ENCODE data around the gene LCN10. TPM values are rescaled to one million over a fixed set of nuclear protein-coding genes. Genes with fewer than 3 reads are reported as not detected.

LCN10 gene
- total RNA-seq, 1 experiment from 2014 or later: 1.5 TPM

GRCh38 chr9:136762915-136763648 is 20.3 kb upstream of the LCN10 start:
- no peak overlapping the region for H2AFZ ChIP-seq (ENCODE audit: low read length)
- H4K8ac ChIP-seq (replicated peaks; ENCODE audit: insufficient read length, low read depth, low read length): no peak overlapping the region
- no peak overlapping the region for H2BK15ac ChIP-seq (ENCODE audit: low read depth, low read length)
- DNase-seq: peak; percentile 96
- no peak overlapping the region for H3K18ac ChIP-seq (ENCODE audit: insufficient read length, low read depth, low read length)
- H3K79me2 ChIP-seq (ENCODE audit: insufficient read depth, low read length): no peaks in the 10 kb centered on the region
- no peaks in the 10 kb centered on the region for H4K20me1 ChIP-seq (ENCODE audit: control insufficient read depth, insufficient read depth, insufficient read length)
- no peak overlapping the region for H4K5ac ChIP-seq (ENCODE audit: insufficient read length, low read depth, low read length)
- H3K27ac Mint-ChIP-seq: no peak overlapping the region
- no peak overlapping the region for H3K23ac ChIP-seq (ENCODE audit: insufficient read length, low read depth, low read length)
- H3K14ac ChIP-seq (ENCODE audit: insufficient read depth, low read length): no peak overlapping the region
- no peak overlapping the region for H3K27ac ChIP-seq (ENCODE audit: insufficient read length, low read depth, low read length)
- H3K56ac ChIP-seq (ENCODE audit: insufficient read length, low read depth, low read length): no peak overlapping the region
- H2BK12ac ChIP-seq (ENCODE audit: insufficient read length, low read depth, low read length): no peak overlapping the region
- H2BK20ac ChIP-seq (ENCODE audit: low read depth, low read length, poor library complexity, severe bottlenecking): no peak overlapping the region
- H2BK120ac ChIP-seq (ENCODE audit: low read depth, low read length, poor library complexity, severe bottlenecking): no peak overlapping the region
- H3K9me3 ChIP-seq (ENCODE audit: control insufficient read depth, low read depth, low read length): no peaks in the 10 kb centered on the region
- no peak overlapping the region for H3T11ph ChIP-seq (ENCODE audit: low read length)
- H3K23me2 ChIP-seq (ENCODE audit: insufficient read length, low read depth, low read length, poor library complexity, severe bottlenecking): no peaks in the 10 kb centered on the region
- peaks cover 15 to 28% of the 10 kb centered on the region in 2 experiments for H3K4me1 Mint-ChIP-seq
- H3K27me3 Mint-ChIP-seq (ENCODE audit: low read depth): peaks cover 15% of the 10 kb centered on the region
- WGBS (ENCODE audit: extremely low coverage, insufficient read length, low lambda C conversion rate): no CpG with 5 or more reads among the region's 37 CpGs
- no peak for TF ChIP-seq CTCF (conservative IDR thresholded peaks at IDR 0.05)
- peak overlapping the region in 1 of 2 experiments; percentile 55; a peak in 1 of 5 replicates for H3K4me3 Mint-ChIP-seq
- H3K4me2 ChIP-seq (ENCODE audit: insufficient read depth, insufficient read length, low read length): no peak overlapping the region
- H3K27me3 ChIP-seq (ENCODE audit: insufficient read depth, low read length): no peaks in the 10 kb centered on the region
- H2BK5ac ChIP-seq (ENCODE audit: insufficient read length, low read length): no peak overlapping the region
- H2AK5ac ChIP-seq (ENCODE audit: insufficient read length, low read length): no peak overlapping the region
- no peak overlapping the region for H3K9ac ChIP-seq (ENCODE audit: extremely low read depth, insufficient read length, low read length)
- peaks cover 0 to 5% of the 10 kb centered on the region in 2 experiments; a peak in 1 of 5 replicates for H3K9me3 Mint-ChIP-seq
- H3K4ac ChIP-seq (ENCODE audit: low read depth, low read length): no peak overlapping the region
- H3K4me1 ChIP-seq (ENCODE audit: insufficient read depth, low read length): no peaks in the 10 kb centered on the region
- H3K36me3 Mint-ChIP-seq (ENCODE audit: insufficient read depth in 1 of 3, low read depth in 3 of 3): no peaks in the 10 kb centered on the region; a peak in 1 of 7 replicates
- no peaks in the 10 kb centered on the region for H3K79me1 ChIP-seq (ENCODE audit: insufficient read depth, low read depth, low read length, poor library complexity, severe bottlenecking)
- no peak overlapping the region for H4K91ac ChIP-seq (ENCODE audit: insufficient read length, low read depth, low read length)
